HG03469 (cell line): Measurements from ENCODE around the gene ZNF805.
A peak's percentile ranks its signal among the peaks of the same experiment; 100 is the strongest.
"Not testable (repeated sequence)": the region's sequence is repeated elsewhere in the genome, so short reads cannot be mapped to it uniquely, and the experiment has no call there.

Experiments
- ATAC-seq: cut with Tn5 transposase; IDR thresholded peaks from one replicate; pipeline ENCODE4 v1.9.1; 2021; ENCODE audit warnings: mild to moderate bottlenecking, moderate library complexity, moderate number of reproducible peaks; ENCODE audit not compliant: unreplicated experiment

Gene ZNF805

DNA sequence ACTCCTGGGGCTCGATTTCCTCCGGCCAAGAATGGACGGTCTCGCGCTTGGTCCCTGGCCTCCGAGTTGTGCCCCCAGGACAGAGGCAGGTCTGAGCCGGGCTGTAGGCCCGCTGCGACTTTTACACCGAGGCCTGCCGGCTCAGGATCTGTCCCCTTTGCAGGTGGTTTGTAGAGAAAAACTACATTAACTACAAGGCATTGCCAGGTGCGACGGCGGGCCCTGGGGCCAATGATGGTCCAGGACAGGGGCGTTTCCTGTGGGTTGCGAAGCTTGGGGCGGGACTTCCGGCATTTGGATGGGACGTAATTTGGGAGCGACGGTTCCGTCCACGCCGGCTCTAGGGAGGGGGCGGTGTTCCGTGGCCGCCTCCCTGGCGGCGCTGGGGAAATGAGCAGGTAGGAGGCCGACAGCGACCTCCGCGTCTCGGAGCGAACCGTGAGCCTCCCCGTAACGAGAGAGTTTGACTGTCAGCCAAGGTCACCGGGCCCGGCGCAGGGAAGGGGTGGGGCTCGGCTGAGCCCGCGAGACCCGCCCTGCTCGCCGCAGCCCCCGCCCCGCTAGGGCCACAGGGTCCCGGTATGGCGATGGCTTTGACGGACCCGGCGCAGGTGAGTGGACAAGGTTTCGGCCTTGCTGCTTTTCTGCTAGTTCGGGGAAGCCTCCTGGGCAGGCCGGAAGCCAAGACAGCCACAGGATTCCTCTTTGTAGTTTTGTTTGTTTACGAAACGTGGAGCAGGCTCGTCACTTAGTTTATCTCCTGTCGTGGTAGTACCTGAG, at the start of gene ZNF805:
Gene ZNF805, plus strand, starts transcription at position 322 of the 780 bp plus-strand sequence. Its CDS starts 260 bp downstream, at position 582.
- ATAC-seq = peak; percentile 66

DNA sequence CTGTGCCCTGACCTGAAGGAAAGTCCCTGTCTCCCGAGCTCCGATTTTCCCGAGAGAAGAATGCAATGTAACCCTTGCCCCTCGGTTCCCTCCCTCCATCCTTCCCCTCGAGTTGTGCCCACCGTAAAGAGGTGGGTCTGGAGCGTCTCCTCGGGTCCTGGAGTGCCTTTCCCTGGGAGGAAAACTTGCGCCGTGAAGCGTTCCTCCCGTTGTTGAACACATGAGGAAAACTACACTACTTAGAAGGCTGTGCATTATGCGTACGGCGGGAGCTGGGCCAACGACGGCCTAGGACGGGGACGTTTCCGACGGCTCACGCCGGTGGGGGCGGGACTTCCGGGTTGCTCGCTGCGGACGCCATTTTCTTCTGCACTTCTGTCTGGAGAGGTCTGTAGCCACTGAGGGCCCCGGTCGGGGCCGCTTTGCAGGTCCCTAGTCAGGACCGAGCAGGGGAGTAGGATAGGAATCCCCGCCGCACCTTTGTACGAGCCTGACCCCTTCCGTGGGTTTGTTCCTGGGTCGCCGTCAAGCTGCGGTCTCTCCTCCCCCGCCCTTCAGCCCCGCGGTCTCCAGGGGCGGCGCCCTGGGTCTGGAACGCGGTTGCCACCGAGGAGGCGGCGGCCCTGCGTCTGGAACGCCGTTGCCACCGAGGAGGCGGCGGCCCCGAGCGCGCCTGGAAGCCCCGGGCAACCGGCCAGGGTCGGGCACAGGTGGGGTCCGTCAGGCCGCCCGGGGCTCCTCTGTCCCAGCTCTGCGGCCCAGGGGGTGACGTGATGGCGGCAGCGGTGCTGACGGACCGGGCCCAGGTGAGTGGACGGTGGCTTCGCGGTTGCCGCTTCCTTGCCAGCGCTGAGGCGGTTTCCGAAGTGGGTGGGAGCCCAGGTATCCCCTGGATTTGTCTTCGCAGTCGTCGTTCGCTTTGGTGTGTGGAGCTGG, 49.0 kb upstream of the ZNF805 start, which contains the start of gene ZNF264:
Gene ZNF264, plus strand, starts transcription at position 360 of the 936 bp plus-strand sequence. Its CDS starts 414 bp downstream, at position 774.
- no peak for ATAC-seq

DNA sequence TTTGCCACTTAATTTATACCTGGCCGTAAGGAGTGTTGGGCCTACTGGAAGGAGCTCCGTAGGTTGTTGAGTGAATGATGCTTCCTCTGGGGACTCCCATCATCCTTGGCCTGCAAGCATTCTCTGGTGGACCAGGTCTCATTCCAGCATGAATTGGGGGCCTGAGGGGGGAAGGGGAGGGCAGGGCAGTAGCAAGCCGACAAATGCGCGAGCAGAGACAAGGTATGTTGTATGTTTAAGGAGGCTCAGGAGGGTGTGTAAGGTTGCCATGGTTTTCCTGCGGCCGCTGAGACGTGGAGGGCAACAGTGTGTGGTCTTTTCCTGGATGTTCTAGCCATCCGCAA, 48.4 kb upstream of the ZNF805 start:
- ATAC-seq = no peak

DNA sequence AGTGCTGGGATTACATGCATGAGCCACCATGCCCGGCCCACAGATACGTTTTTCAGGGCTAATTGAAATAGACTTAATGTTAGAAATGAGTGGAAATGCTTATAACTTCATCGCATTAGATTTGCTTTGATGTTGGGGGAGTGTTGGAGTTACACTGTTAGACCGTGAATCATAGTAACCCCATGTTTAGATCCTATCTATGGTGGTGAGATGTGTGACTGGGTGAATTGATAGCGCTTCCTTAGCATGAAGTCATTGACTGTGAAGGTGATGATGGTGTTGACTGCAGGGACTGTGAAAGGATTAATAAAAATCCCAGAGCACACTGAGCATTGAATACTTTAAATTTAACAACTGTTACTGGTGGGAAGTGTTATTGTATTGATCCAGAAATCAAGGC, 47.4 kb upstream of the ZNF805 start:
- ATAC-seq = no peak

DNA sequence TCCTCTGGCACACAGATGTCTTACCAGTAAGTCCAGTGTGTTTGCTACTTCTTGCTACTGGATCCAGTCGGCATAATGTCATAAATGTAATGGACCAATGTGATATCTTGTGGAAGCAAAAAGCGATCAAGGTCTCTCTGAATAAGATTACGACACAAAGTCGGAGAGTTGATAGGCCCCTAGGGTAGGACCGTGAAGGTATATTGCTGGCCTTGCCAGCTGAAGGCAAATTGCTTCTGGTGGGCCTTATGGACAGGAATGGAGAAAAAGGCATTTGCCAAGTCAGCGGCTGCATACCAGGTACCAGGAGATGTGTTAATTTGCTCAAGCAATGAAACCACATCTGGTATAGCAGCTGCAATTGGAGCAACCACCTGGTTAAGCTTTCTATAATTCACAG, 42.6 kb upstream of the ZNF805 start:
- ATAC-seq = not testable (repeated sequence)

DNA sequence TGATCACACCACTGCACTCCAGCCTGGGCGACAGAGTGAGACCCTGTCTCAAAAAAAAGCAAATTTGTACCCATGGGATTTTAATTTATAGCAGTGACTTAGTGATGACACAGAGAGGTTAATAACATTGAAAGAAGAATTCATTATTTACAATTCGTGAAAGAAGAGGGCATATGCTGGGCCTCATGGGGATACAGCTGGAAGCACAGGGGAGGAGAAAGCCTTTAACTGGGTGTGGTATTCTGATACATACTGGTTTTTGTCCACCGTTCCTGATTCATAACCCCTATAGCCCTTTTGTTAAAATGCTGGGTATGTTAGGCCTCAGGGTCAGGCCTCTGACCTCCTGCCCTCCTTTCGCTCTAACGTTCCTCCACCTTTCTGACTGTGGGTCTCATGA, 38.3 kb upstream of the ZNF805 start:
- no peak for ATAC-seq

DNA sequence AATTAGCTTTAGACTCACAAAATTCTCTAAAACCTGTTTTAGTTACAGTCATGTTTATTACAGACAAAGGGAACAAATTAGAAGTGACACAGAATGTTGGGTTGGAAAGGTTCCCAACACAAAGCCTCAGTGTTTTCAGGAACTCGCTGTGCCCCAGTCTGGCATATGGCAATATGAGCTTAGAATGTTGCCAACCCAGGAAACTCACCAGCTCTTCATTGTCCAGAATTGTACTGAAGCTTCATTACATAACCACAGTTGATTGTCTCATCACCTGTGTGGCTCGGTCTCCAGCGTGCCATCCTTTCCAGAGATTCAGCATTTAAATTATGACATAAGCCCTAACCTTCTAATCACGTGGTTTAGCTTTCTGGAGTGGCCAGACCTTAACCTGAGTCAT, 30.1 kb upstream of the ZNF805 start:
- ATAC-seq = no peak

DNA sequence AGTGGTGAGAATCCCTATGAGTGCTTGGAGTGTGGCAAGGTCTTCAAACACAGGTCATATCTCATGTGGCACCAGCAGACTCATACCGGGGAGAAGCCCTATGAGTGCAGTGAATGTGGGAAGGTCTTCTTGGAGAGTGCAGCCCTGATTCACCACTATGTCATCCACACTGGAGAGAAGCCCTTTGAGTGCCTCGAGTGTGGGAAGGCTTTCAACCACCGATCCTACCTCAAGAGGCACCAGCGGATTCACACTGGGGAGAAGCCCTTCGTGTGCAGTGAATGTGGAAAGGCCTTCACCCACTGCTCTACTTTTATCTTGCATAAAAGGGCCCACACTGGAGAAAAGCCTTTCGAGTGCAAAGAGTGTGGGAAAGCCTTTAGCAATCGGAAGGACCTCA, 28.3 kb upstream of the ZNF805 start:
- ATAC-seq = no peak

DNA sequence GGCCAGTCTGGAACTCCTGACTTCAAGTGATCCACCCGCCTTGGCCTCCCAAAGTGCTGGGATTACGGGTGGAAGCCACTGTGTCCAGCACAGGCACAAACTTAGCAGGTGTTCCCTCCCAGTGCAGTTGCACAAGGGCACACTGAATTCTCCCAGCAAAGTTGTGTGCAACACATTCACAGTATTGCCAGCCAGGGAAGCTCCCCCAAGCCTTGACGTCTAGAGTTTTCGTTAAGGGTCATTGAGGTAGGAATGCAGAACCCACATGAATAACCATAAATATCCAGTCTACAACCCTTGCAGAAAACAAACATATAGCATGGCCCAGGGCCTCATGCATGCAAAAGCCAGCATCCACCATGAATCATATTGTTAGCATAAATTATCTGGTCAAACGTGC, 12.9 kb upstream of the ZNF805 start:
- no peak for ATAC-seq

DNA sequence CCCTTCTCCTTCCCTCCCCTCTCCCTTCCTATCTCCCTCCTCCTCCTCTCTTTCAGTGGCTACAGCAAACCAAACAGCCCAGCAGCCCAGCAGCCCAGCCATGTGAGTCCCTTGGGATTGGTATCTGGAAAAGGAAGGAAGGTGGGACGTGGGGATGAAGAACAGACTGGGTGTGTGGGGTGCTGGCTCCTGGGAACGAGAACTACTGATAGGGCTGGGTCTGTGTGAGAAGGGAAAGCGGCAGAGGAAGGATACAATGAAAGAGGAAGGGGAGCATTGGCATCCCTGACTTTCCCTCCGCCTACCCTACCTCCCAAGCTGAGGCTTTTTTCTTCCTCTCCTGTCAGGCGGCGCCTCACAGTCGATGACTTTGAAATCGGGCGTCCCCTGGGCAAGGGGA, 8.7 kb upstream of the ZNF805 start:
- ATAC-seq = no peak

DNA sequence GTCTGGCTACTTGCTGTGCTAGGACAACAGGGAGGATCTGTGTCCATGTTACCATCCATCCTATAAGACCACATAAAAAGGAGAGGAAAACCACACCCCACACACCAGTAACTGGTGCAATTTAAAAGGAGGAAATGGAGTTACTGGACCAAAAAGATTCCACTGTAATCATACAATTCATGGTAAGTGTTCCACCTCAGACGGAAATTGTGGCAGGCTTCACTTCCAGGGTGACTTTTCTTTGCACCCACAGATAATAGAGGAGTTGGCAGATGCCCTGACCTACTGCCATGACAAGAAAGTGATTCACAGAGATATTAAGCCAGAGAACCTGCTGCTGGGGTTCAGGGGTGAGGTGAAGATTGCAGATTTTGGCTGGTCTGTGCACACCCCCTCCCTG, 7.2 kb upstream of the ZNF805 start:
- no peak for ATAC-seq

DNA sequence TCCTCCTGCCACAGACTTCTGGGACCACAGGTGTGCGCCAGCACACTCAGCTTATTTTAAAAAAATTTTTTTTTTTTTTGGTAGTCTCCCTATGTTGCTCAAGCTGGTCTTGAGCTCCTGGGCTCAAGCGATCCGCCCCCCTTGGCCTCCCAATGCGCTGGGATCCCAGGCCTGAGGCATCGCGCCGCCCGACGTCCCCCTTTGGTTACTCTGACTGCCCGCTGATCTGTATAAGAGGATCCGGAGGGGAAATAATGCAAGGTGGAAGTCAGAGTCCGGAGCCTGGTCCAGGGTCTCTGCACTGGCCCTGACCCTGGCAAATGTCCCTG, 486 bp upstream of the ZNF805 start:
- no peak for ATAC-seq

DNA sequence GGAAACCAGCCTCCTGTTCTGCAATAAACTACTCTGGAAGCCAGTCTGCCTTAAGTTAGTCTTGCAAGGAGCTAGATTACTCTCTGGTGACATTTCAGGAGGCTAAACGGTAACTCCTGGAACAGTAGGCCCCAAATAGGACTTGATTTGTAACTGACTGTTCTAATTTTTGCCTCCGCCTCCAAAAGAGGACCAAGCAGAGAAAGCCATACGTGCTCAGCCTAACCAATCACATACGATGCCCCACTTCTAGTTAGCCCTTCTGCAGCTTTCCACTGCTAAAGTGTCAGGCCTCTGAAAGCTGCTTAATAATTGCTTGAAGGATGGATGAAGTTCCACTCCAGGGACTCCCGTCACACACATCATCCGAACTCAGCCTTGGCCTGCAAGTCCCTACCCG, 744 bp downstream of the ZNF805 start:
- ATAC-seq = no peak

DNA sequence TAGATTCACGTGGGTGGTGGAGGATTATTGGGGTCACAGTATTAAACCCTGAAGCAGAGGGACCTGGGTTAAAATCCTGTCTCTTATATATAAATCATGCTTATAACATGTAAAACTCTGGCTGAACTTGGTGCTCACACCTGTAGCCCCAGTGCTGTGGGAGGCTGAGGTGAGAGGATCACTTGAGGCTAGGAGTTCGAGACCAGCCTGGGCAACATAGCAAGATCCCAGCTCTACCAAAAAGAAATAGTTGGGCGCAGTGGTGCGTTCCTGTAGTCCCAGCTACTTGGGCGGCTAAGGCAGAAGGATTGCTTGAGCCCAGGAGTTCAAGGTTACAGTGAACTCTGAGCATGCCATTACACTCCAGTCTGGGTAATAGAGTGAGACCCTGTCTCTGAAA, 2.4 kb downstream of the ZNF805 start:
- no peak for ATAC-seq

DNA sequence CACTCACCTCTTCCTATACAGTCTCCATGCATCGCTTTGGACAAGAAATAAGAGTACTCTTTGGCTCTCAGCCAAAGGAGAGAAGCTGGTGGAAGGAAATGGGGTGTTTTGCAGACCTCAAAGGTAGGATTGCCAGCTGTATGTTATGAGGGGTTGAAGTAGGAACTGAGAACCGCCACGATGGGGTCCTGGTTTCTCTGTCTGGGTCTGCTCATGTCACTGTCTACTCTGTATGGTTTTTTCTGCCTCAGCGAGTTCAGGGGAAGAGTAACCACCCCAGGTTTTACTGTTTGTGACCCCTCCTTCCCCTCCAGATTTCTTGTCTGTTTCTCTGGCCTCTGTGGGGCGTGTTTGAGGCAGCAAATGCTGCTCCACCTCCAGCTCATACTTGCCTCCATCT, 4.1 kb downstream of the ZNF805 start:
- ATAC-seq = no peak

DNA sequence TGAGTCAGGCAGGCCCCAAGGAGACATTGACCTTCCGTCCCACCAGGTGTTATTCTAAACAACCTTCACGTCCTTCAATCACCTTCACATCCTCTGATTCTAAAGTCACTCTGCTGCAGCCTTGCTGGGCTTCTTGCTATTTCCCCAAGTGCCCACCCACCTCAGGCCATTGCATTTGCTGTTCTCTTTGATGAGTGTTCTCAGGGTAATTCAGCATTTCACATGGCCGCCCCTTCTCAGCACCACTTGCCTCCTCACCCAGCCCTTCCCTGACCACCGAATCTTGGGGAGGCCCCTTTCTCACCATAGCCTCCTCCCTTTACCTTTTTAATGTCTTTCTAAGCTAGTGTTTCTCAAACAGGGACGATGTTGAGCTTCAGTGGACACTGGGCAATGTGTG, 4.6 kb downstream of the ZNF805 start:
- ATAC-seq = no peak

DNA sequence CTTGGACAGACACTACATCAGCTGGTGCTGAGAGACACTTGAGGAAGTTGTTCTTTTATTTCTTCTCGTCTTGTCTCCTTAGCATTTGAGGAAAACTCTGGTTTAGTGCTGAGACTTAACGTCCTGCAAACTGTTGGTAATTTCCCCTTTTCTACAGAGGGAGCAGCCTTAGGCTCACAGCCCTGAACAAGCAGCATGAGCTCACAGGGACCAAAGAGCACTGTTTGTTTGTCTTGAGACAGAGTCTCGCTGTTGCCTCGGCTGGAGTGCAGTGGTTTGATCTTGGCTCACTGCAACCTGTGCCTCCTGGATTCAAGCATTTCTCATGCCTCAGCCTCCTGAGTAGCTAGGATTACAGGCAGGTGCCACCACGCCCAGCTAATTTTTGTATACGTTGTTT, 5.5 kb downstream of the ZNF805 start:
- no peak for ATAC-seq

DNA sequence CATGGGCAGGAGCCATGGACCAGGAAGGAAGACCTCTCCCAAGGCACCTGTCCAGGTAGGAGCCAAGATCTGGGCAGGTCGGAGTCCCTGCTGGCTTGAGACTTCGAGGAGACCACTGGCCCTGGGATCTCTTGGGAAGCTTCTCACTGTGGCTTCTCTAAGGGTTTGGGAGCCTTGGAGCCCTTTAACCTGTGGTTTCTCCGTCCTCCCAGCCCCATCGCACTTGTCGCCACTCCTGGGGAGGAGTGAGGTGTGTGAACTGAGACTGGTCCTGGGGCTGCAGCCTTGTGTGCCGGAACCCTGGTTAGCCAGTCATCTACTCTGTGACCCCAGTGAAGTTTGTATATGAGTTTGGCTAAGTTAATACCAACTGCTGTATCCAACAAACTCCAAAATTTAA, 8.2 kb downstream of the ZNF805 start:
- no peak for ATAC-seq

DNA sequence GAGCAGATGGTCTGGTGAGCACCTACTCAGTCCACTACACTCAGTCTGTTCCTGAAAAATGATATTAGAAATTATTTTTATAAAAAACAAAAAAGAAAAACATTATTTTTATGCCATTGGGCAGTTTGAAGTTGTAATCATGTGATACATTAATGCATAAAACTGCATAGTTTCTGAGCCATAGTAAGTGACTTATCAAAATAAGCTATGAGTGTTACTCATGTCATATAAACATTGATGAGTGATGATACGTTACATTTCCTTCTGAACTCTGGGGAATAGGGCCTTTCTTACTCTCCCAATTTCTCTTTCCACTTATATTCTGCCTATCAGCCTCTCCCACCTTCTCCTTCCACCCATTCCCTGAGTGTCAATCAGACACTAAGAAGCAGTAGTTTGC, 8.9 kb downstream of the ZNF805 start:
- ATAC-seq = no peak

DNA sequence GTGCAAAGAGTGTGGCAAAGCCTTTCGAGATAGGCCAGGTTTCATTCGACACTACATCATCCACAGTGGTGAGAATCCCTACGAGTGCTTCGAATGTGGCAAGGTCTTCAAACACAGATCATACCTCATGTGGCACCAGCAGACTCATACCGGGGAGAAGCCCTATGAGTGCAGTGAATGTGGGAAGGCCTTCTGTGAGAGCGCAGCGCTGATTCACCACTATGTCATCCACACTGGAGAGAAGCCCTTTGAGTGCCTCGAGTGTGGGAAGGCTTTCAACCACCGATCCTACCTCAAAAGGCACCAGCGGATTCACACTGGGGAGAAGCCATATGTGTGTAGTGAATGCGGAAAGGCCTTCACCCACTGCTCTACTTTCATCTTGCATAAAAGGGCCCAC, 13.3 kb downstream of the ZNF805 start:
- ATAC-seq = not testable (repeated sequence)

DNA sequence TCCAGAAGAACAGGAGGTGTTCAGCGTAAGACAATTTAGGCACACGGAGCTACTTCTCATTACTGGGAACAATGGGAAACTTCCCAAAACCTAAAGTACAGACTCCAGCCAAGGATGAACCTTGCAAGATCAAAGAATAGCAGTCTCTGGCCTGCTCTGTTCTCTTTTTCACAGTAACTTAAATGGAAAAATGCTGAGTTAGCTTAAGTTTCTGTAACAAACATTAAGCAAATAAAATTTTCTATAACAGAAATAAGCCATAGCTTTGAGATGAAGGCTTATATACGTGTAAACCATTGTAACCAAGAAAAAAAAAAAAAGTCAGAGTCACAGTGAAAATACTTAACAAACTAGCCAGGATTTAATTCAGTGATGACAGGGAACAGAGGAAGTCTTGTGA, 21.6 kb downstream of the ZNF805 start:
- ATAC-seq = no peak

DNA sequence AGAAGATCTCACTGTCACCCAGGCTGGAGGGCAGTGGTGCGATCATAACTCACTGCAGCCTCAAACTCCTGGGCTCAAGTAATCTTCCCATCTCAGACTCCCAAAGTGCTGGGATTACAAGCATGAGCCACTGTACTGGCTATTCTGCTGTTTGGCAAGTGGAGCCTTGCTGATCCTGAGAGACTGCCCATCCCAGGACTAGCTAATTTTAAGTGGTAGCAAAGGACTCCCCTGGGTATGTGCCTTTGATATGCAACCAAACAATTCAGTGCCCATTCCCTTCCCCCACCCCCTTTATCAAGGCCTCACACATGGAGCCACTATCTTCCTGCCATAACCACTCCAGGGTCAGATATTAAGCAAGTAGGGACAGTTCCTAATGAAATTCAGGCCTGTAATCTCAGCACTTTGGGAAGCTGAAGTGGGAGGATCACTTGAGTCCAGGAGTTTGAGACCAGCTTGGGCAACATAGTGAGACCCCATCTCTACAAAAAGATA, 22.9 kb downstream of the ZNF805 start:
- no peak for ATAC-seq
